ENCODE results near the gene KCNK10.
"Not testable (repeated sequence)": the region's sequence is repeated elsewhere in the genome, so short reads cannot be mapped to it uniquely, and the experiment has no call there.

The KCNK10 gene

GRCh38 chr14:88266474-88266873 is 56.6 kb downstream of the KCNK10 start:
- DNase-seq (ENCODE audit: low read depth) = no peak

GRCh38 chr14:88264116-88264515 is 59.0 kb downstream of the KCNK10 start:
- no peak for DNase-seq (ENCODE audit: low read depth)

GRCh38 chr14:88261302-88261701 is 61.8 kb downstream of the KCNK10 start:
- not testable (repeated sequence) for DNase-seq (ENCODE audit: low read depth)

- DNase-seq (ENCODE audit: low read depth) = no peak
Measured at GRCh38 chr14:88258021-88258420, 65.0 kb downstream of the KCNK10 start.

GRCh38 chr14:88256997-88257950 is 65.8 kb downstream of the KCNK10 start:
- DNase-seq (ENCODE audit: low read depth) = no peak

- DNase-seq (ENCODE audit: low read depth) = no peak
Measured at GRCh38 chr14:88255798-88256197, 67.3 kb downstream of the KCNK10 start.

GRCh38 chr14:88255196-88255595 is 67.9 kb downstream of the KCNK10 start:
- no peak for DNase-seq (ENCODE audit: low read depth)

- no peak for DNase-seq (ENCODE audit: low read depth)
Measured at GRCh38 chr14:88252498-88252897, 70.6 kb downstream of the KCNK10 start.

- DNase-seq (ENCODE audit: low read depth) = no peak
Measured at GRCh38 chr14:88251650-88252049, 71.4 kb downstream of the KCNK10 start.

- no peak for DNase-seq (ENCODE audit: low read depth)
Measured at GRCh38 chr14:88249266-88249665, 73.8 kb downstream of the KCNK10 start.

- DNase-seq (ENCODE audit: low read depth) = no peak
Measured at GRCh38 chr14:88248606-88249005, 74.5 kb downstream of the KCNK10 start.

- no peak for DNase-seq (ENCODE audit: low read depth)
Measured at GRCh38 chr14:88247228-88247627, 75.8 kb downstream of the KCNK10 start.

- DNase-seq (ENCODE audit: low read depth) = no peak
Measured at GRCh38 chr14:88245321-88245720, 77.7 kb downstream of the KCNK10 start.

- DNase-seq (ENCODE audit: low read depth) = no peak
Measured at GRCh38 chr14:88243946-88244345, 79.1 kb downstream of the KCNK10 start.

- no peak for DNase-seq (ENCODE audit: low read depth)
Measured at GRCh38 chr14:88242446-88242845, 80.6 kb downstream of the KCNK10 start.

GRCh38 chr14:88241810-88242209 is 81.3 kb downstream of the KCNK10 start:
- DNase-seq (ENCODE audit: low read depth) = no peak

- DNase-seq (ENCODE audit: low read depth) = no peak
Measured at GRCh38 chr14:88234442-88234841, 88.6 kb downstream of the KCNK10 start.

GRCh38 chr14:88233915-88234314 is 89.2 kb downstream of the KCNK10 start:
- no peak for DNase-seq (ENCODE audit: low read depth)

GRCh38 chr14:88232771-88233170 is 90.3 kb downstream of the KCNK10 start:
- DNase-seq (ENCODE audit: low read depth) = no peak

GRCh38 chr14:88231603-88232002 is 91.5 kb downstream of the KCNK10 start:
- no peak for DNase-seq (ENCODE audit: low read depth)

- no peak for DNase-seq (ENCODE audit: low read depth)
Measured at GRCh38 chr14:88229428-88229827, 93.6 kb downstream of the KCNK10 start.

- no peak for DNase-seq (ENCODE audit: low read depth)
Measured at GRCh38 chr14:88228522-88229236, 94.4 kb downstream of the KCNK10 start.

GRCh38 chr14:88227693-88228092 is 95.4 kb downstream of the KCNK10 start:
- DNase-seq (ENCODE audit: low read depth) = no peak
